DMS153 (cell line): Measurements from ENCODE around the gene CHADL.

ENCODE experiments used
- DNase-seq: peaks from one replicate; lab custom pipeline; 2025; lab: John Stamatoyannopoulos, UW

The CHADL gene

GRCh38 chr22:41230401-41230785 lies 10.3 kb downstream of the CHADL start:
- DNase-seq = no peak

GRCh38 chr22:41229730-41230400 lies 10.9 kb downstream of the CHADL start:
- DNase-seq = no peak

- DNase-seq = no peak
Measured at GRCh38 chr22:41229215-41229614, 11.5 kb downstream of the CHADL start.

- no peak for DNase-seq
Measured at GRCh38 chr22:41226723-41227655, 13.7 kb downstream of the CHADL start.

- no peak for DNase-seq
Measured at GRCh38 chr22:41223535-41223934, 17.2 kb downstream of the CHADL start.

GRCh38 chr22:41222846-41223507 lies 17.8 kb downstream of the CHADL start:
- no peak for DNase-seq

- DNase-seq = peak; percentile 21
Measured at GRCh38 chr22:41217553-41218157, 23.1 kb downstream of the CHADL start.

GRCh38 chr22:41216984-41217383 lies 23.7 kb downstream of the CHADL start:
- peak; percentile 39 for DNase-seq

- no peak for DNase-seq
Measured at GRCh38 chr22:41215926-41216325, 24.8 kb downstream of the CHADL start.

- no peak for DNase-seq
Measured at GRCh38 chr22:41215409-41215808, 25.3 kb downstream of the CHADL start.

- DNase-seq = no peak
Measured at GRCh38 chr22:41206719-41207118, 34.0 kb downstream of the CHADL start.

- DNase-seq = peak; percentile 96
Measured at GRCh38 chr22:41204992-41205900, 35.5 kb downstream of the CHADL start, which contains the start of gene L3MBTL2. Gene L3MBTL2, plus strand, starts transcription at chr22:41205312. Its CDS starts 51 bp downstream, at chr22:41205363.

- DNase-seq = no peak
Measured at GRCh38 chr22:41204066-41204465, 36.7 kb downstream of the CHADL start.

GRCh38 chr22:41203118-41203517 lies 37.6 kb downstream of the CHADL start:
- DNase-seq = no peak

GRCh38 chr22:41201141-41201540 lies 39.6 kb downstream of the CHADL start:
- peak; percentile 50 for DNase-seq

GRCh38 chr22:41198027-41198580 lies 42.6 kb downstream of the CHADL start:
- peak; percentile 32 for DNase-seq

GRCh38 chr22:41197038-41197972 lies 43.4 kb downstream of the CHADL start:
- DNase-seq = peak; percentile 35

GRCh38 chr22:41193829-41194228 lies 46.9 kb downstream of the CHADL start:
- DNase-seq = no peak

- no peak for DNase-seq
Measured at GRCh38 chr22:41191467-41191866, 49.3 kb downstream of the CHADL start.

GRCh38 chr22:41184679-41185078 lies 56.1 kb downstream of the CHADL start:
- no peak for DNase-seq
